K562 (cell line): ENCODE results near the gene WWP2. TPM values are rescaled to one million over a fixed set of nuclear protein-coding genes. Genes with fewer than 3 reads are reported as not detected.

ENCODE experiments used
- ELF2 ChIP-seq: fragments of 250-450 bp; sonication (Bioruptor Pico); IDR thresholded peaks from 2 replicates; pipeline ENCODE4 v1.5.0; 2021; ENCODE audit warnings: mild to moderate bottlenecking
- ETS1 ChIP-seq: conservative IDR thresholded peaks from 2 replicates; pipeline ENCODE4 v1.6.1; 2011; ENCODE audit warnings: low read depth, mild to moderate bottlenecking, low read length; ENCODE audit not compliant: control insufficient read depth
- GABPA ChIP-seq: fragments of 200-800 bp; sonication (Bioruptor generic); conservative IDR thresholded peaks from 2 replicates; pipeline ENCODE4 v1.6.1; 2016; ENCODE audit warnings: low read depth, missing genetic modification characterization, missing compliant biosample characterization
- KAT2B ChIP-seq: IDR thresholded peaks from one replicate; pipeline ENCODE4 v1.6.1; 2012; ENCODE audit warnings: low read depth, mild to moderate bottlenecking, control low read depth, inconsistent platforms, low read length, moderate library complexity
- NFIX ChIP-seq: fragments of 250-450 bp; sonication (Bioruptor Pico); IDR thresholded peaks from 2 replicates; pipeline ENCODE4 v1.4.0; 2020; ENCODE audit warnings: low read depth, mild to moderate bottlenecking, moderate library complexity
- NFRKB ChIP-seq: fragments of 450-650 bp; IDR thresholded peaks from 2 replicates; pipeline ENCODE4 v1.6.1; 2016; ENCODE audit warnings: low read depth
- POLR2A ChIP-seq: fragments of 450-650 bp; conservative IDR thresholded peaks from 2 replicates; pipeline ENCODE4 v1.6.1; 2016
- POLR2B ChIP-seq: fragments of 450-650 bp; IDR thresholded peaks from 2 replicates; pipeline ENCODE4 v1.6.1; 2018; ENCODE audit warnings: low read depth; ENCODE audit not compliant: partially characterized antibody
- RBM34 ChIP-seq: fragments of 200-400 bp; formaldehyde crosslinking; IDR thresholded peaks from 2 replicates; pipeline ENCODE4 v1.6.1; 2018; ENCODE audit warnings: low read length, borderline replicate concordance; ENCODE audit not compliant: insufficient read depth
- SAFB ChIP-seq: fragments of 200-400 bp; formaldehyde crosslinking; IDR thresholded peaks from 2 replicates; pipeline ENCODE4 v1.6.1; 2017; ENCODE audit warnings: low read depth, low read length, borderline replicate concordance
- SMAD4 ChIP-seq: fragments of 250-450 bp; sonication (Bioruptor Pico); conservative IDR thresholded peaks from 2 replicates; pipeline ENCODE4 v1.8.0; 2021; ENCODE audit warnings: inconsistent platforms, mild to moderate bottlenecking, moderate library complexity
- TCF7L2 ChIP-seq: fragments of 150-350 bp; IDR thresholded peaks from 2 replicates; pipeline ENCODE4 v1.6.1; 2016; ENCODE audit warnings: low read depth, mild to moderate bottlenecking, low read length, moderate library complexity
- TEAD1 ChIP-seq, 2 experiments: fragments of 450-650 bp in 1 of 2; sonication (generic) in 1 of 2; formaldehyde crosslinking; IDR thresholded peaks; 2 replicates each; pipeline versions ENCODE4 v1.4.0 to v1.8.0; 2020 to 2022; ENCODE audit warnings: mild to moderate bottlenecking in 2 of 2, missing genetic modification reagents in 1 of 2
- TEAD2 ChIP-seq: fragments of 450-650 bp; IDR thresholded peaks from 2 replicates; pipeline ENCODE4 v1.6.1; 2016; ENCODE audit warnings: missing genetic modification characterization, control low read depth, missing compliant biosample characterization
- TFAM ChIP-seq: fragments of 250-450 bp; sonication (Bioruptor Pico); conservative IDR thresholded peaks from 2 replicates; pipeline ENCODE4 v1.5.0; 2021; ENCODE audit warnings: mild to moderate bottlenecking, moderate library complexity
- ZKSCAN1 ChIP-seq: fragments of 150-350 bp; IDR thresholded peaks from 2 replicates; pipeline ENCODE4 v1.6.1; 2016; ENCODE audit warnings: low read depth, low read length
- ZNF212 ChIP-seq: fragments of 450-650 bp; formaldehyde crosslinking; IDR thresholded peaks from 2 replicates; pipeline ENCODE4 v1.4.0; 2020; ENCODE audit warnings: mild to moderate bottlenecking
- ZNF224 ChIP-seq: sonication (generic); formaldehyde crosslinking; IDR thresholded peaks from 2 replicates; pipeline ENCODE4 v1.8.0; 2022; ENCODE audit warnings: mild to moderate bottlenecking, missing genetic modification reagents
- ZNF280A ChIP-seq: fragments of 450-650 bp; IDR thresholded peaks from 2 replicates; pipeline ENCODE4 v1.6.1; 2018; ENCODE audit warnings: mild to moderate bottlenecking, low read depth; ENCODE audit not compliant: partially characterized antibody
- ZNF347 ChIP-seq: fragments of 450-650 bp; formaldehyde crosslinking; IDR thresholded peaks from 2 replicates; pipeline ENCODE4 v1.4.0; 2020; ENCODE audit warnings: low read depth, mild to moderate bottlenecking, moderate library complexity
- ZNF444 ChIP-seq: fragments of 250-450 bp; sonication (Bioruptor Pico); IDR thresholded peaks from 2 replicates; pipeline ENCODE4 v1.4.0; 2020; ENCODE audit warnings: mild to moderate bottlenecking, moderate library complexity
- ZNF445 ChIP-seq: fragments of 250-450 bp; sonication (Bioruptor Pico); IDR thresholded peaks from 2 replicates; pipeline ENCODE4 v1.4.0; 2020; ENCODE audit warnings: low read depth, mild to moderate bottlenecking, moderate library complexity
- ZNF696 ChIP-seq: fragments of 250-450 bp; sonication (Bioruptor Pico); conservative IDR thresholded peaks from 2 replicates; pipeline ENCODE4 v1.4.0; 2020; ENCODE audit warnings: mild to moderate bottlenecking, moderate library complexity
- ZNF778 ChIP-seq: fragments of 450-650 bp; formaldehyde crosslinking; IDR thresholded peaks from 2 replicates; pipeline ENCODE4 v1.4.0; 2020; ENCODE audit warnings: mild to moderate bottlenecking, moderate library complexity
- ZNF79 ChIP-seq: fragments of 250-450 bp; sonication (Bioruptor Pico); IDR thresholded peaks from 2 replicates; pipeline ENCODE4 v1.4.0; 2020; ENCODE audit warnings: low read depth, mild to moderate bottlenecking, moderate library complexity
- polyA plus RNA-seq, 8 experiments: library from polyadenylated mRNA; depleted of rRNA in 4 of 8; stranded (reverse) in 5 of 8; unstranded in 3 of 8; fragments of >200 nt; fragmentation: Nextera tagmentation in 2 of 8; fragmentation: Illumina TruSeq in 1 of 8; extraction: Ambion mirVana in 2 of 8; extraction: Trizol in 1 of 8; gene quantifications; 2 replicates each; pipeline versions ENCODE4 v1.2.1 to v1.2.3, GENCODE V29; 2011 to 2014; ENCODE audit warnings: inconsistent platforms in 1 of 8, missing spikeins in 1 of 8
- total RNA-seq, 7 experiments: library from RNA; depleted of rRNA in 6 of 7; stranded (reverse); fragments of >200 nt in 6 of 7; fragmentation: Illumina TruSeq in 2 of 7; extraction: Trizol in 2 of 7; gene quantifications; 2 replicates each; pipeline versions ENCODE4 v1.2.1 to v1.2.3, GENCODE V29; 2011 to 2021; ENCODE audit warnings: low replicate concordance in 1 of 7
- TF ChIP-seq, protein P1 (sequence below): fragments of 450-650 bp; IDR thresholded peaks from 2 replicates; pipeline ENCODE4 v1.6.1; 2016; ENCODE audit warnings: mild to moderate bottlenecking

WWP2 gene
- total and polyA plus RNA-seq, 9 of the 15 experiments (the other 6 are each of a cell fraction or from before 2014, with no cell fraction given) = 1.9 to 34.4 (median 14.6) TPM

GRCh38 chr16:69726313-69727060, 35.6 kb upstream of the WWP2 start, which contains the start of gene NQO1 (continued):
- TF ChIP-seq ZNF79 (CRISPR knock-in tag) = no peak
- no peak for TF ChIP-seq TFAM
- peak; percentile 17; the same call in 1 of the 2 replicates for TF ChIP-seq ETS1
- TF ChIP-seq SMAD4 (CRISPR knock-in tag) = no peak
- no peak for TF ChIP-seq ZNF347
- no peak for TF ChIP-seq NFRKB
- no peak for TF ChIP-seq TEAD2 (tag)
- TF ChIP-seq, protein P1, sequence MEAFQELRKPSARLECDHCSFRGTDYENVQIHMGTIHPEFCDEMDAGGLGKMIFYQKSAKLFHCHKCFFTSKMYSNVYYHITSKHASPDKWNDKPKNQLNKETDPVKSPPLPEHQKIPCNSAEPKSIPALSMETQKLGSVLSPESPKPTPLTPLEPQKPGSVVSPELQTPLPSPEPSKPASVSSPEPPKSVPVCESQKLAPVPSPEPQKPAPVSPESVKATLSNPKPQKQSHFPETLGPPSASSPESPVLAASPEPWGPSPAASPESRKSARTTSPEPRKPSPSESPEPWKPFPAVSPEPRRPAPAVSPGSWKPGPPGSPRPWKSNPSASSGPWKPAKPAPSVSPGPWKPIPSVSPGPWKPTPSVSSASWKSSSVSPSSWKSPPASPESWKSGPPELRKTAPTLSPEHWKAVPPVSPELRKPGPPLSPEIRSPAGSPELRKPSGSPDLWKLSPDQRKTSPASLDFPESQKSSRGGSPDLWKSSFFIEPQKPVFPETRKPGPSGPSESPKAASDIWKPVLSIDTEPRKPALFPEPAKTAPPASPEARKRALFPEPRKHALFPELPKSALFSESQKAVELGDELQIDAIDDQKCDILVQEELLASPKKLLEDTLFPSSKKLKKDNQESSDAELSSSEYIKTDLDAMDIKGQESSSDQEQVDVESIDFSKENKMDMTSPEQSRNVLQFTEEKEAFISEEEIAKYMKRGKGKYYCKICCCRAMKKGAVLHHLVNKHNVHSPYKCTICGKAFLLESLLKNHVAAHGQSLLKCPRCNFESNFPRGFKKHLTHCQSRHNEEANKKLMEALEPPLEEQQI = no peak
- TF ChIP-seq ZNF224 (CRISPR knock-in tag) = no peak
- TF ChIP-seq ZNF778 (CRISPR knock-in tag) = no peak
- TF ChIP-seq ELF2 (CRISPR knock-in tag) = no peak
- TF ChIP-seq SAFB = no peak
- TF ChIP-seq ZNF696 (CRISPR knock-in tag) = no peak
- no peak for TF ChIP-seq ZNF444 (CRISPR knock-in tag)
- no peak for TF ChIP-seq NFIX (CRISPR knock-in tag)
- no peak for TF ChIP-seq RBM34
- peak; percentile 89 for TF ChIP-seq POLR2B
- TF ChIP-seq TCF7L2 = no peak
- no peak for TF ChIP-seq ZNF212 (CRISPR knock-in tag)
- TF ChIP-seq KAT2B = no peak
- TF ChIP-seq POLR2A = peak; percentile 89
- no peak for TF ChIP-seq ZNF280A
- no peak for TF ChIP-seq ZKSCAN1
- TF ChIP-seq TEAD1 (CRISPR knock-in tag; IDR thresholded peaks at IDR 0.05) = peak in 1 of 2 experiments; percentile 89; a peak in 1 of 4 replicates
- no peak for TF ChIP-seq ZNF445 (CRISPR knock-in tag)
- peak; percentile 82 for TF ChIP-seq GABPA
